ENCODE results near the gene ITPR3.

- TF ChIP-seq CTCF (IDR thresholded peaks at IDR 0.05) (no peak), POLR2AphosphoS5 (IDR thresholded peaks at IDR 0.05) (no peak), POLR2A (IDR thresholded peaks at IDR 0.05) (no peak)
These were observed 17.4 kb downstream of the ITPR3 start for GRCh38 chr6:33638556-33638955.

All from suprapubic skin (tissue), 4 donors.